ENCODE data around the gene ZNF177. TPM values are rescaled to one million over a fixed set of nuclear protein-coding genes. Genes with fewer than 3 reads are reported as not detected.

Gene ZNF177
- total and polyA plus RNA-seq, 2 donors (not counting 1 experiment from before 2014, with no cell fraction given): 2.5 to 2.8 TPM

GRCh38 chr19:9352505-9352904 lies 10.3 kb upstream of the ZNF177 start:
- ATAC-seq (ENCODE audit: low read depth) (no peak), DNase-seq (no peak)
- no peaks in the 10 kb centered on the region for H3K4me1 Mint-ChIP-seq
- no peak overlapping the region for H3K4me3 Mint-ChIP-seq
- Histone ChIP-seq H3K4me1 (ENCODE audit: control insufficient read depth in 2 of 2, insufficient read depth in 2 of 2, low read length in 2 of 2) (no peaks in the 10 kb centered on the region), H3K79me2 (ENCODE audit: control insufficient read depth, insufficient read depth, low read length) (no peaks in the 10 kb centered on the region), H3K36me3 (replicated peaks in 1 of 2; ENCODE audit: control extremely low read depth in 1 of 2, control insufficient read depth in 1 of 2, extremely low read depth in 1 of 2, insufficient read depth in 2 of 2, low read length in 1 of 2) (no peaks in the 10 kb centered on the region), H3K27me3 (replicated peaks in 1 of 4; ENCODE audit: control extremely low read depth in 1 of 4, control insufficient read depth in 3 of 4, insufficient read depth in 4 of 4, low read length in 3 of 4) (no peaks in the 10 kb centered on the region), H2AFZ (ENCODE audit: insufficient read depth, low read depth, low read length, poor library complexity, severe bottlenecking) (no peak overlapping the region), H3K4me3 (ENCODE audit: control extremely low read depth in 1 of 5, extremely low read depth in 1 of 5, insufficient read depth in 1 of 5, low read depth in 2 of 5, low read length in 4 of 5) (no peak overlapping the region), H3K4me2 (replicated peaks; ENCODE audit: low read depth, low read length, poor library complexity, severe bottlenecking) (no peak overlapping the region), H3K9ac (ENCODE audit: low read length) (no peak overlapping the region), H3K27ac (ENCODE audit: low read length in 2 of 2) (no peak overlapping the region), H4K20me1 (ENCODE audit: control insufficient read depth, insufficient read depth, low read length, poor library complexity, severe bottlenecking) (no peaks in the 10 kb centered on the region), H3K9me3 (ENCODE audit: control extremely low read depth in 1 of 3, control insufficient read depth in 2 of 3, insufficient read depth in 1 of 3, low read length in 2 of 3) (peaks cover 0 to 65% (median 63%) of the 10 kb centered on the region in 3 donors)
- POLR2A ChIA-PET: no interaction called here
- H3K27ac Mint-ChIP-seq: no peak overlapping the region
- peaks cover 14% of the 10 kb centered on the region for H3K9me3 Mint-ChIP-seq (ENCODE audit: insufficient read depth)
- WGBS (ENCODE audit: insufficient coverage): no CpG with 5 or more reads among the region's 2 CpGs
- no peaks in the 10 kb centered on the region for H3K27me3 Mint-ChIP-seq
- TF ChIP-seq CTCF (IDR thresholded peaks at IDR 0.05) (no peak), EZH2 (IDR thresholded peaks at IDR 0.05; ENCODE audit: borderline replicate concordance, insufficient read depth, low read depth, low read length, poor library complexity, severe bottlenecking) (no peak)
- CTCF ChIA-PET: no interaction called here
- intact Hi-C loops (cut with micrococcal nuclease): no loop called here

- Histone ChIP-seq H2AFZ (ENCODE audit: insufficient read depth, low read depth, low read length, poor library complexity, severe bottlenecking) (no peak overlapping the region), H3K36me3 (replicated peaks in 1 of 2; ENCODE audit: control extremely low read depth in 1 of 2, control insufficient read depth in 1 of 2, extremely low read depth in 1 of 2, insufficient read depth in 2 of 2, low read length in 1 of 2) (no peaks in the 10 kb centered on the region), H3K9ac (ENCODE audit: low read length) (no peak overlapping the region), H3K4me2 (replicated peaks; ENCODE audit: low read depth, low read length, poor library complexity, severe bottlenecking) (no peak overlapping the region), H3K27ac (ENCODE audit: low read length in 2 of 2) (no peak overlapping the region), H3K4me1 (ENCODE audit: control insufficient read depth in 2 of 2, insufficient read depth in 2 of 2, low read length in 2 of 2) (no peaks in the 10 kb centered on the region), H4K20me1 (ENCODE audit: control insufficient read depth, insufficient read depth, low read length, poor library complexity, severe bottlenecking) (no peaks in the 10 kb centered on the region), H3K79me2 (ENCODE audit: control insufficient read depth, insufficient read depth, low read length) (no peaks in the 10 kb centered on the region), H3K9me3 (ENCODE audit: control extremely low read depth in 1 of 3, control insufficient read depth in 2 of 3, insufficient read depth in 1 of 3, low read length in 2 of 3) (peaks cover 0 to 69% (median 64%) of the 10 kb centered on the region in 3 donors), H3K27me3 (replicated peaks in 1 of 4; ENCODE audit: control extremely low read depth in 1 of 4, control insufficient read depth in 3 of 4, insufficient read depth in 4 of 4, low read length in 3 of 4) (no peaks in the 10 kb centered on the region), H3K4me3 (ENCODE audit: control extremely low read depth in 1 of 5, extremely low read depth in 1 of 5, insufficient read depth in 1 of 5, low read depth in 2 of 5, low read length in 4 of 5) (no peak overlapping the region)
- ChIA-PET POLR2A (no interaction called here), CTCF (no interaction called here)
- ATAC-seq (ENCODE audit: low read depth) (no peak), DNase-seq (no peak)
- H3K4me3 Mint-ChIP-seq: no peak overlapping the region
- TF ChIP-seq CTCF (IDR thresholded peaks at IDR 0.05) (no peak), EZH2 (IDR thresholded peaks at IDR 0.05; ENCODE audit: borderline replicate concordance, insufficient read depth, low read depth, low read length, poor library complexity, severe bottlenecking) (no peak)
- no peaks in the 10 kb centered on the region for H3K4me1 Mint-ChIP-seq
- no peaks in the 10 kb centered on the region for H3K27me3 Mint-ChIP-seq
- intact Hi-C loops (cut with micrococcal nuclease): no loop called here
- H3K27ac Mint-ChIP-seq: no peak overlapping the region
- H3K9me3 Mint-ChIP-seq (ENCODE audit: insufficient read depth): peaks cover 19% of the 10 kb centered on the region
These were observed 9.8 kb upstream of the ZNF177 start for GRCh38 chr19:9353011-9353410.
